Mucosa of descending colon (tissue), 3 donors: Measurements from ENCODE around the gene PDE2A. TPM values are rescaled to one million over a fixed set of nuclear protein-coding genes. Genes with fewer than 3 reads are reported as not detected.
A peak's percentile ranks its signal among the peaks of the same experiment; 100 is the strongest.
"Not testable (repeated sequence)": the region's sequence is repeated elsewhere in the genome, so short reads cannot be mapped to it uniquely, and the experiment has no call there.

Experiments used
- ATAC-seq: fragments of 200-7000 bp; cut with Tn5 transposase; one replicate; pipeline ENCODE4 v1.9.1; 2020; ENCODE audit warnings: mild to moderate bottlenecking, moderate library complexity
- DNase-seq, 3 donors: peaks; one replicate each; pipeline ENCODE4 v3.0.0-alpha.2; 2020
- H3K36me3 ChIP-seq: fragments of 200-600 bp; one replicate; pipeline ENCODE4 v1.8.0; 2021; ENCODE audit warnings: low read depth, mild to moderate bottlenecking
- H3K4me1 ChIP-seq: fragments of 200-600 bp; one replicate; pipeline ENCODE4 v1.8.0; 2021; ENCODE audit warnings: low read depth, mild to moderate bottlenecking
- H3K4me3 ChIP-seq: fragments of 200-600 bp; one replicate; pipeline ENCODE4 v1.8.0; 2021; ENCODE audit warnings: mild to moderate bottlenecking
- H3K9me3 ChIP-seq: fragments of 200-600 bp; one replicate; pipeline ENCODE4 v1.8.0; 2021; ENCODE audit warnings: mild to moderate bottlenecking
- intact Hi-C, 2 donors: fragments of 100-400 bp; cut with DNase I in 1 of 2; cut with micrococcal nuclease in 1 of 2; formaldehyde crosslinking; loops; one replicate each; pipeline versions ENCODE4 v1.11.0 to v1.11.1; 2022; cut with DNase I, micrococcal nuclease
- total RNA-seq, 3 donors: library from RNA; stranded (reverse); fragmentation: NEBNext Ultra II Directional in 2 of 3; extraction: Animal tissue kit (Norgen Biotek cat#: 25700) in 2 of 3; gene quantifications; one replicate each; pipeline versions ENCODE4 v1.2.1 to v1.2.4, GENCODE V29; 2021 to 2023
- TF ChIP-seq, protein P1 (sequence below): fragments of 200-600 bp; IDR thresholded peaks from one replicate; pipeline ENCODE4 v1.8.0; 2022; ENCODE audit warnings: antibody characterized with exemption, mild to moderate bottlenecking
- donor health status: DM: no; HTN: no; CAD: no; lungs with moderate emphysema.
- donor health status: DM: no; HTN: no; CAD: no.
- donor health status: DM: no; HTN: yes; CAD: no.

Gene PDE2A
- total RNA-seq, 3 donors from 2014 or later = 7.0 to 45.9 (median 9.6) TPM

DNA sequence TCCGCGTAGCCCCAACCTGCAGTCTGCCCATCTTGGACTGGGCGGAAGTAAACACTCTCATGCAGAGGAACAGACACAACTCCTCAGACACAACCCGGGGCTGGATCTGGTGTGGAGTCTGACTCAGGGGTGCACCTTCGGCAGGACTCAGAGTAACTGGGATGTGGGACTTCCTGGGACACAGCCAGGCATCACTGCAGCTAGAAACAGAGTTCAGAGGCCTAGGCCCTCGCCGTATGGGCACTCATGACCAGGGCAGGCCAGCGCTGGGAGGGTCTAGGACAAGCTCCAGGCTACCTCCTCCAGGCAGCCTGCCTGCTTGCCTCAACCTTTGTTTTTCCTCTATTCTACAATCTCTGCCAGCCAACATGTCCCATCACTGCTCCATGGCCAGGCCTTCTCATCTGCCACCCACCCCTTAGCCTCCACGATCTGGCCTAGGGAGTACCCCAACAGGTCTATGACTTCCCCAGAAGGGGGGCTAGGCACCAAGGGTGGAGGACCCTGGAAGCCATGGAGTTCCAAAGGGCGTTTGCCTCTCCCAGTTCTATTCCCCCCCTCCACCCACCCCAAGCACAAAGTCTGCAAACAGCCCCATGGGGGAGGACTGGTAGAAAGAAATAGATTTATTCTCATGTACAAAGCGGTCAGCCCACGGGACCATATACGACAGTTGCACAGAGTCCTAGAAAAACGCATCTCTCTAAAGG is 98.5 kb downstream of the PDE2A start:
- no peaks in the 10 kb centered on the region for H3K4me1 ChIP-seq
- TF ChIP-seq, protein P1, sequence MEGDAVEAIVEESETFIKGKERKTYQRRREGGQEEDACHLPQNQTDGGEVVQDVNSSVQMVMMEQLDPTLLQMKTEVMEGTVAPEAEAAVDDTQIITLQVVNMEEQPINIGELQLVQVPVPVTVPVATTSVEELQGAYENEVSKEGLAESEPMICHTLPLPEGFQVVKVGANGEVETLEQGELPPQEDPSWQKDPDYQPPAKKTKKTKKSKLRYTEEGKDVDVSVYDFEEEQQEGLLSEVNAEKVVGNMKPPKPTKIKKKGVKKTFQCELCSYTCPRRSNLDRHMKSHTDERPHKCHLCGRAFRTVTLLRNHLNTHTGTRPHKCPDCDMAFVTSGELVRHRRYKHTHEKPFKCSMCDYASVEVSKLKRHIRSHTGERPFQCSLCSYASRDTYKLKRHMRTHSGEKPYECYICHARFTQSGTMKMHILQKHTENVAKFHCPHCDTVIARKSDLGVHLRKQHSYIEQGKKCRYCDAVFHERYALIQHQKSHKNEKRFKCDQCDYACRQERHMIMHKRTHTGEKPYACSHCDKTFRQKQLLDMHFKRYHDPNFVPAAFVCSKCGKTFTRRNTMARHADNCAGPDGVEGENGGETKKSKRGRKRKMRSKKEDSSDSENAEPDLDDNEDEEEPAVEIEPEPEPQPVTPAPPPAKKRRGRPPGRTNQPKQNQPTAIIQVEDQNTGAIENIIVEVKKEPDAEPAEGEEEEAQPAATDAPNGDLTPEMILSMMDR = no peak
- ATAC-seq (no peak), DNase-seq (no peak)
- no peaks in the 10 kb centered on the region for H3K36me3 ChIP-seq
- H3K4me3 ChIP-seq = no peak overlapping the region
- no peaks in the 10 kb centered on the region for H3K9me3 ChIP-seq
- intact Hi-C loops = loop anchor here (10.0 kb wide), 1 partner anchor 101 kb away; no protein-coding TSS in a partner anchor

DNA sequence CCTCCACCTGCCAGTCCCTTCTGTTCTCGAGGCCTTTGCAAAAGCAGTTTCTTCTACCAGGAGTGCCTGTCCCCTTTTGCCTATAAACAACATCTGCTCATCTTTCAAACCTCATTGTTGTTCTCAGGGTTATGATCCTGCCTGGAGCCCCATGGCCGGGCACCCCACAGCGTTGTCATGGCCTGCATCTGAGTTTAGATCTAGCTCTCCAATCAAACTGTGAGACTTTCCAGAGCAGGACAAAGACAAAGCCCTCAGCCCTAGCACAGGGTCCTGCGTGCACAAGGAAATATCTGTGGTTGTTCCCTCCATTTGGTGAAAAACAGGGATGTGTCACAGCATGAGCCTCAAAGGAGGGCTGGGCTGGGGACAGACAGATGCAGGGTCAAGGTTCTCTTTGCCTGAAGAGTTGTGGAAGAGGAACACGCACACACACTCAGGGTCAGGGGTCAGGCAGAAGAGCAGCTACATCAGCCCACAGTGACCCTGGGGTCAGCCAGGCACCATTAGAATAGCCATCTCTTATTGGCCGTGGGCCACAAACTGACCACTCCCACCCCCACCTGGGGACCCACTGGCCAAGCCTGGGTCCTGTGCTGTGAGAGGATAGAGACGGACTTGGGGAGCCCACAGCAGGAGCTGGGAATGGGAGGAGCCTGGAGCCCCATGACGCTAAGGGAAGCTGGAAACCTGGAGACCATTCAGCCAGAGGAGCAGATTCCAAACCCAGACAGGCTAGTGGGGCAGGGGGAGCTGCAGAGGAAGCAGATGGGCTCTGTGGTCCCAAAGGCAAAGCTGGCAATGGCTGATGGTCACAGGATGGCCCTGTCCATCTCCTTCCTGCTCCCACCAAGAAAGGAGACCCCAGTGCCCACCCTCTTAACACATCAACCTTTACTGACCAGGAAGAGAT is 99.4 kb downstream of the PDE2A start:
- H3K4me3 ChIP-seq = no peak overlapping the region
- intact Hi-C loops = loop anchor here (10.0 kb wide), 1 partner anchor 100 kb away; no protein-coding TSS in a partner anchor
- no peaks in the 10 kb centered on the region for H3K36me3 ChIP-seq
- no peaks in the 10 kb centered on the region for H3K4me1 ChIP-seq
- no peaks in the 10 kb centered on the region for H3K9me3 ChIP-seq
- TF ChIP-seq, protein P1 = no peak
- DNase-seq = no peak
- ATAC-seq = no peak

DNA sequence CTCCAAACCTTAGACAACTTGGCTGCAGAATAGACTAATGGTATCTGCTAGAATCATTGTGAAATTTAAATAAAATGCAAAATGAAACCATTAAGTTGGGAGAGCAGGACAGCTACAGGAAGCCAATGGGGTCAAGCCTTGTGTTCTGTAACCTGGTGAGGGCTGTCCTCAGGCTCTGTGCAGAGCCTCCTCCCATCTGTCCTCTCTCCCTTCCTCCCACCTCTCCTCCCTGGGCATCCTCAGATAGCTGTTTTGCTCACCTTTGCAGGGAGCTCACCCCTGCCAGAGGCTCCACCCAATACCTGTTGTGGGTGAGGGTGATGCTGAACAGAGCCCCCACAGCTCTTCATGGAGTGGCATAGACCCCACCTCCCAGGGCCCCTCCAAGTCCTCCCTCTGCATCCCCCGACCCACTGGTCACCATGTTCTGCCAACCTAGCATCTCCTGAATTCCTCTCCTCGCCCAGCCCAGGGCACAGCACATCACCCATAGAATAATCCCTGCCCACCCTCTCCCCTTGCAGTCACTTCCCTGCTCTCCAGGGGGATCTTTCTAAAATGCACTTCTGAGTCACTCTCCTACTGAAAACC is 100.3 kb downstream of the PDE2A start:
- ATAC-seq = no peak
- TF ChIP-seq, protein P1 = no peak
- Histone ChIP-seq H3K4me1 (no peaks in the 10 kb centered on the region), H3K4me3 (no peak overlapping the region), H3K36me3 (no peaks in the 10 kb centered on the region), H3K9me3 (no peaks in the 10 kb centered on the region)
- intact Hi-C loops = loop anchor here (10.0 kb wide), 1 partner anchor 99 kb away; no protein-coding TSS in a partner anchor
- DNase-seq = no peak

DNA sequence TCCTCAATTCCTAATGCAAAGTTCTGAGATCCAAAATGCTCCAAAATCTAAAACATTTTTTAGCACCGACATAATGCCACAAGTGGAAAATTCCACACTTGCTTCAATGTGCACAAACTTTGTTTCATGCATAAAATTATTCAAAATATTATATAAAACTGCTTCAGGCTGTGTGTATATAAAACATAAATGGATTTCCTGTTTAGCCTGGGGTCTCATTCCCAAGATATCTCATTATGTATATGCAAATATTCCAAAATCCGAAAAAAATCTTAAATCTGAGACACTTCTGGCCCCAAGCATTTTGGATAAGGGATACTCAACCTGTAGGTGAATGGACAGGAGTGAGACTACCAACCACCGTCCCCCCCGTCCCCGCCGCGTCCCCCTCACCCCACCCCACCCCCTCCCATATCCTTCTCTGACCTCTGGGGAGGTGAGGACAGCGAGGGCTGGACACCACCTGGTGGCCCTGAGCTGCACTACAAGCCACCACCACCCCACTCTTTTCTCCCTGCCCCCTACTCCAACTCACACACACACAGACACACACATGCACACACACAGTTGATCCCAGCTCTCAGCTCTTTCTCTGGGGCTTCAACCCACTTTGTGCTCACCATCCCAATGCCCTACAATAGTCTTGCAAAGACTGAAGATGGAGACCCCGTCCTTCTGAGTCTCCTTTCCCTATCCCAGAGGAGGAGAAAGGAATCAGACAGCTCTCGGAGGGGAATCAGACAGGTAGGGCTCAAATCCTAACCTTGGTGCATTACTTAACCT is 101.0 kb downstream of the PDE2A start:
- intact Hi-C loops = loop anchor here (10.0 kb wide), 1 partner anchor 98 kb away; no protein-coding TSS in a partner anchor
- DNase-seq = peak in 1 of 3 donors; percentile 32
- TF ChIP-seq, protein P1 = peak; percentile 23
- Histone ChIP-seq H3K4me1 (no peaks in the 10 kb centered on the region), H3K9me3 (no peaks in the 10 kb centered on the region), H3K4me3 (no peak overlapping the region), H3K36me3 (no peaks in the 10 kb centered on the region)
- peak; percentile 69 for ATAC-seq

DNA sequence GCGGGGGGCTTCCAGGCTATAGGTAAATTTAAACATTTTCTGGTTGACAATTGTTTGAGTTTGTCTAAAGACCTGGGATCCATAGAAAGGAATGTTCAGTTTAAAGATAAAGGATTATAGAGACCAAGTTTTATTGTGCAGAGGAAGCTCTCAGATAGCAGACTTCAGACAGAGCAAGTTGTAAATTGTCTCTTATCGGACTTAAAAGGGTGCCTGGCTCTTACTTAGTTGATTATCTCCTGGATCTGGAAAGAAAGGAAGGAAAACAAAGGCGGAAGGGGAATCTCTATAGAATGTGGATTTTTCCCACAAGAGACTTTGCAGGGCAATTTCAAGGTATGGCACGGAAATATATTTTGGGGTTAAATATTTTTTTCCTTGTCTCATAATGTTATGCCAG is 101.7 kb downstream of the PDE2A start:
- ATAC-seq, H3K4me1 ChIP-seq, H3K9me3 ChIP-seq, H3K36me3 ChIP-seq, H3K4me3 ChIP-seq, DNase-seq: not testable (repeated sequence)
- intact Hi-C loops = loop anchor here (10.0 kb wide), 1 partner anchor 98 kb away; no protein-coding TSS in a partner anchor
